Glutamatergic neuron (in vitro differentiated cells): ENCODE measurements around the gene ZNRF1. TPM values are rescaled to one million over a fixed set of nuclear protein-coding genes. Genes with fewer than 3 reads are reported as not detected.

ENCODE experiments used
- DNase-seq: peaks from one replicate; pipeline ENCODE4 v3.0.0; 2022
- H3K27ac Mint-ChIP-seq: one replicate; pipeline ENCODE4 v1.8.0; 2020; ENCODE audit warnings: mild to moderate bottlenecking, mixed read lengths, inconsistent platforms; ENCODE audit not compliant: unreplicated experiment
- H3K27me3 Mint-ChIP-seq: one replicate; pipeline ENCODE4 v1.8.0; 2020; ENCODE audit warnings: mild to moderate bottlenecking, moderate library complexity, mixed read lengths, inconsistent platforms; ENCODE audit not compliant: unreplicated experiment
- H3K36me3 Mint-ChIP-seq: one replicate; pipeline ENCODE4 v1.8.0; 2020; ENCODE audit warnings: mild to moderate bottlenecking, mixed read lengths, inconsistent platforms; ENCODE audit not compliant: unreplicated experiment
- H3K4me1 Mint-ChIP-seq: one replicate; pipeline ENCODE4 v1.8.0; 2020; ENCODE audit warnings: mild to moderate bottlenecking, low read depth, mixed read lengths, inconsistent platforms; ENCODE audit not compliant: unreplicated experiment
- H3K4me3 Mint-ChIP-seq: one replicate; pipeline ENCODE4 v1.8.0; 2020; ENCODE audit warnings: mild to moderate bottlenecking, mixed read lengths, inconsistent platforms; ENCODE audit not compliant: unreplicated experiment
- H3K9me3 Mint-ChIP-seq: one replicate; pipeline ENCODE4 v1.8.0; 2020; ENCODE audit warnings: mild to moderate bottlenecking, moderate library complexity, mixed read lengths, inconsistent platforms; ENCODE audit not compliant: unreplicated experiment
- total RNA-seq: library from RNA; stranded (reverse); fragmentation: NEBNext Ultra II Directional; extraction: Animal tissue kit (Norgen Biotek cat#: 25700); gene quantifications from one replicate; pipeline ENCODE4 v1.2.1, GENCODE V29; 2021; ENCODE audit not compliant: unreplicated experiment
- TF ChIP-seq, protein P1 (sequence below): fragments of 200-600 bp; sonication (generic); IDR thresholded peaks from one replicate; pipeline ENCODE4 v1.5.0; 2021; ENCODE audit not compliant: partially characterized antibody, unreplicated experiment

Gene ZNRF1
- total RNA-seq, 1 donor from 2014 or later = 55.3 TPM

DNA sequence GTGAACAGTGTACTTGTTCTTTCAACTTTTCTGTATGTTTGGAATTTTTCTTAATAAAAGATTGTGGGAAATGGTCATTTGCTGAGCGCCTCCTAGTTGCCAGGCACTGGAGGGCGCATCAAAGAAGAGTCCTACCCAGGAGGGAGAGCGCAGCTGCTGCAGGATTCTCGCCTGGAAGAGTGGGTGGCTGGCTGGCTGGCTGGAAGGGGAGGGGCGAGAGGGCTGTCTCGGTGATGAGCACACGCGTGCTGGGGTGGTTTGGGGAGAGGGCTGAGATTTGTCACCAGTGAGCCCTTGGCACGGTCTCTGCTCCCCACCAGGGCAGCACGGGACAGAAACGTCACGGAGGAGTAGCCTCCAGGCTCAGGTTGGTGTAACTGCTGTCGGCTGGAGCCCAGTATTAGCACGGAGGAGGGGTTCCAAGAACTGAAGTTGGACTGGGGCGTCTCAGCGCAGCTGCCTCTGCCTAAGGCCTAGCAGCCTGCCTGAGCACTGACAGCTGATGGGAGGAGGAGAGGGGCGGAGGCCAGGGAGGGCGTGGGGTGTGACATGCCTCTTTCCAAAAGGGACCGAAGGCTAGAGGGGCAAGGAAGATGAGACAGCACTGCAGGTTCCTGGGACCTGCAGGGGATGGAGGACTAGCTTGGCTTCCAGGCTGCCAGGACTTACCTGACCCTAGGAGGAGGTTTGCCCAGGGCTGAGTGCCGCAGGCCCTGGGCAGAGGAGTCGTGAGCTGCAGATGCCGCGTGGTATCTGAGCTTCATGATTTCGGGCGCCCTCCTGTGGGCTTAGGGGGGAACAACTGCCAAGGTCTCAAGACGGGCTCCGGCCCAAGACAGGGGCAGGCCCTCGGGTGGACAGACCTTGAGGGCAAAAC, 112.1 kb downstream of the ZNRF1 start:
- TF ChIP-seq, protein P1, sequence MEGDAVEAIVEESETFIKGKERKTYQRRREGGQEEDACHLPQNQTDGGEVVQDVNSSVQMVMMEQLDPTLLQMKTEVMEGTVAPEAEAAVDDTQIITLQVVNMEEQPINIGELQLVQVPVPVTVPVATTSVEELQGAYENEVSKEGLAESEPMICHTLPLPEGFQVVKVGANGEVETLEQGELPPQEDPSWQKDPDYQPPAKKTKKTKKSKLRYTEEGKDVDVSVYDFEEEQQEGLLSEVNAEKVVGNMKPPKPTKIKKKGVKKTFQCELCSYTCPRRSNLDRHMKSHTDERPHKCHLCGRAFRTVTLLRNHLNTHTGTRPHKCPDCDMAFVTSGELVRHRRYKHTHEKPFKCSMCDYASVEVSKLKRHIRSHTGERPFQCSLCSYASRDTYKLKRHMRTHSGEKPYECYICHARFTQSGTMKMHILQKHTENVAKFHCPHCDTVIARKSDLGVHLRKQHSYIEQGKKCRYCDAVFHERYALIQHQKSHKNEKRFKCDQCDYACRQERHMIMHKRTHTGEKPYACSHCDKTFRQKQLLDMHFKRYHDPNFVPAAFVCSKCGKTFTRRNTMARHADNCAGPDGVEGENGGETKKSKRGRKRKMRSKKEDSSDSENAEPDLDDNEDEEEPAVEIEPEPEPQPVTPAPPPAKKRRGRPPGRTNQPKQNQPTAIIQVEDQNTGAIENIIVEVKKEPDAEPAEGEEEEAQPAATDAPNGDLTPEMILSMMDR = peak; percentile 86
- Mint-ChIP-seq H3K9me3 (peaks cover 11% of the 10 kb centered on the region), H3K4me3 (peak overlapping the region; percentile 79), H3K36me3 (no peaks in the 10 kb centered on the region), H3K27ac (peak overlapping the region; percentile 97), H3K27me3 (peaks cover 10% of the 10 kb centered on the region), H3K4me1 (peaks cover 14% of the 10 kb centered on the region)
- DNase-seq = peak; percentile 89

DNA sequence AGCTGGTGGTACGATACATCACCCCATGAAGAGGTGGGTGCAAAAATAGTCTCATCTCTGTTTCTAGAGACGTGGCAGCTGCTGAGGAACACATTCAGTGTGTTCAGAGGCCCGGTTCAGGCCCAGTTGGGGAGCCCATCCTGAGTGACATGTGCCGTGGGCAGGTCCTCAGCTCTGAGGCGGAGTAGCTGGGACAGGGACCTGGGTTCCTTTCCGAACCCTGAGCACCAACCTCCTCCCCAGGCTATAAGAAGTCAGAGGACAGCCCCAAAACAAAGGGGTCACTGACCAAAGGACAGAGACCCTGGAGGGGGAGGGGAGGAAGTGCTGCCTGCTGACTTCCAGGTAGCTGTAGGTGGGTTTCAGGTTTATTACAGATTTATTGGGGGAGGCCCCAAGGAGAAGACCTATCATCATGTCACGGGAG, 112.7 kb downstream of the ZNRF1 start:
- Mint-ChIP-seq H3K9me3 (peaks cover 11% of the 10 kb centered on the region), H3K27me3 (peaks cover 10% of the 10 kb centered on the region), H3K4me3 (no peak overlapping the region), H3K4me1 (peaks cover 14% of the 10 kb centered on the region), H3K36me3 (no peaks in the 10 kb centered on the region), H3K27ac (peak overlapping the region; percentile 38)
- TF ChIP-seq, protein P1 = peak; percentile 55
- no peak for DNase-seq

DNA sequence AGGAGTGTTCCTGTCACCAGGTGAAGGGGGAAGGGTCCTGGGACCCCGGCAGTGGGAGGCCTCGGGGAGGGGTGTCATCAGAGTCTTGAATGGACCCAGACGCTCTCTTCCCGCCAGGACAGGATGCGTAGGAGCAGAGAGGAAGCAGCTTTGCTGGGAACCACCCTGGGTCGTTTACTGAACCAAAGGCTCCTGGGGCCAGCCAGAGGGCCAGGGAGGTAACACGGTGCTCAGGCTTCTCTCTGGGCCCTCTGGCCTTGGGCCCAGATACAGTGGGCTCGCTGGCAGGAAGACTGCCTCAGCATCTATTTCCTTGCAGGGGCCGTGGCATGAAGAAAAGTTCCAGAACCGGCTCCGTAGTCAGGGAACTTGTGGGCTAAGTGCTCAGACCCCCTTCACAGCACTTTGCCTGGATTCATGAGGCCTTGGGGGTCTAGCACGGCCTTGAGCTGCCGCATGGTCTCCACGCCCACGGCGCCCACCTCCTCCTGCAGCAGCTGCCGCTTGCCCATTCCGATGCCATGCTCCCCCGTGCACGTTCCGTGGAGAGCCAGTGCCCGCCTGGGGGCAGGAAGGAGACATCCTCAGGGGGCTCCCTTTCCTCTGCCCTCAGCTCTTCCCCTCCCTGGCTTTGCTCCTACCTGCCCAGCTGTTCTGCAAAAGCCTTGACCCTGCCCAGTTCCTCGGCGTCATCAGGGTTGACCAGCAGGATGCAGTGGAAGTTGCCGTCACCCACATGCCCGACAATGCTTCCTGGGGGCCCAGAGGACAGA, 113.3 kb downstream of the ZNRF1 start:
- H3K27me3 Mint-ChIP-seq = peaks cover 10% of the 10 kb centered on the region
- no peak for DNase-seq
- peaks cover 11% of the 10 kb centered on the region for H3K9me3 Mint-ChIP-seq
- H3K27ac Mint-ChIP-seq = peak overlapping the region; percentile 38
- peaks cover 14% of the 10 kb centered on the region for H3K4me1 Mint-ChIP-seq
- H3K36me3 Mint-ChIP-seq = no peaks in the 10 kb centered on the region
- no peak overlapping the region for H3K4me3 Mint-ChIP-seq
- TF ChIP-seq, protein P1 = no peak

DNA sequence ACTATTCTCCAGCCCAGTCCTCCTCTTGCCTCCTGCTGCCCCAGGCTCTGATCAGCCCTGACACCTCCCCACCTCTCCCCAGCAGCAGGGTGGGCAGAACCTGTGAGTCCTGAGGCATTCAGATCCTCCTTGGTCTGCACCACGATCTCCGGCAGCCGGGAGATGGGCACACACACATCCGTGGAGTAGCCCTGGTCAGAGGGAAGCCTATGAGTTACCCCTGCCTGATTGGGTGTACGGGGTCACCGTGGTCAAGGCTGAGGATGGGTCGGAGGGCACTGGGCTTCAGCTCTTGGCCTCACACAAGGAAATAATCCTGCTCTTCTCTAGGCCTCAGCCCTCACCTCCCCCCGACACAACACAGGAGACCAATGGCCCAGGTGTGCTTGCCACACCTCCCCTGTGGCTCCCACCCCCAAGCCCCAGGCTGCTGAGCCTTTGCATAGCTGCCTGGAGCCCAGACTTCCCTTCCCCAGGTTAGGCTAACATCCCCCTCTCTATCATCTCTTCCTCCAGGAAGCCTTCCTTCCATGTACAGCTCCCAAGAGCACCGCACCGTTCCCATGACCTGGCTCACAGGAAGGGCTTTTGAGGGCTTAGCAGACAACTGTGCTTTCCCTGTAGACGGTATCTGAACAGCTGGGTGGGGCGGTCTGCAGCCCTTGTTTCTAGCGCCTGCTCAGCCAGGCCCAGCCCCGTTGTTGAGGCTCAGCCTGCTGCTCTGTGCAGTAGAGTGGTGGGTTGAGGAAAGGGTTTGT, 114.1 kb downstream of the ZNRF1 start:
- H3K27me3 Mint-ChIP-seq = peaks cover 10% of the 10 kb centered on the region
- TF ChIP-seq, protein P1 = no peak
- no peak for DNase-seq
- H3K4me1 Mint-ChIP-seq = peaks cover 14% of the 10 kb centered on the region
- H3K27ac Mint-ChIP-seq = peak overlapping the region; percentile 73
- H3K9me3 Mint-ChIP-seq = peaks cover 11% of the 10 kb centered on the region
- no peak overlapping the region for H3K4me3 Mint-ChIP-seq
- no peaks in the 10 kb centered on the region for H3K36me3 Mint-ChIP-seq
